HEK293 (cell line): ENCODE results near the gene PIP5K1B.

Experiments used
- CTCF ChIP-seq: fragments of 450-650 bp; formaldehyde crosslinking; IDR thresholded peaks from 2 replicates; pipeline ENCODE4 v1.5.1; 2016; ENCODE audit warnings: missing biosample characterization, missing genetic modification characterization
- HIC1 ChIP-seq: fragments of 450-650 bp; formaldehyde crosslinking; IDR thresholded peaks from 2 replicates; pipeline ENCODE4 v1.5.1; 2016; ENCODE audit warnings: missing biosample characterization, missing genetic modification characterization
- SP2 ChIP-seq: fragments of 450-650 bp; formaldehyde crosslinking; IDR thresholded peaks from 2 replicates; pipeline ENCODE4 v1.5.1; 2016; ENCODE audit warnings: missing biosample characterization, missing genetic modification characterization
- ZBTB11 ChIP-seq: fragments of 450-650 bp; formaldehyde crosslinking; conservative IDR thresholded peaks from 2 replicates; pipeline ENCODE4 v1.5.1; 2016; ENCODE audit warnings: low read depth, missing biosample characterization, missing genetic modification characterization
- ZNF580 ChIP-seq: fragments of 450-650 bp; formaldehyde crosslinking; IDR thresholded peaks from 2 replicates; pipeline ENCODE4 v1.5.1; 2016; ENCODE audit warnings: missing biosample characterization, missing genetic modification characterization
- ZNF660 ChIP-seq: fragments of 450-650 bp; IDR thresholded peaks from 2 replicates; pipeline ENCODE4 v1.5.1; 2018; ENCODE audit warnings: missing biosample characterization, mild to moderate bottlenecking, missing genetic modification characterization
- ZNF677 ChIP-seq: fragments of 450-650 bp; IDR thresholded peaks from 2 replicates; pipeline ENCODE4 v1.5.0; 2018; ENCODE audit warnings: missing biosample characterization, mild to moderate bottlenecking, missing genetic modification characterization, moderate library complexity
- TF ChIP-seq, protein P1 (sequence below): fragments of 450-650 bp; formaldehyde crosslinking; IDR thresholded peaks from 2 replicates; pipeline ENCODE4 v1.5.1; 2016; ENCODE audit warnings: missing biosample characterization, missing genetic modification characterization
- TF ChIP-seq, protein P2 (sequence below): sonication (generic); formaldehyde crosslinking; IDR thresholded peaks from 2 replicates; pipeline ENCODE4 v1.8.1; 2022; ENCODE audit warnings: mild to moderate bottlenecking, moderate library complexity, missing genetic modification reagents

GRCh38 chr9:68932458-68932857, 227.4 kb downstream of the PIP5K1B start:
- TF ChIP-seq, protein P1, sequence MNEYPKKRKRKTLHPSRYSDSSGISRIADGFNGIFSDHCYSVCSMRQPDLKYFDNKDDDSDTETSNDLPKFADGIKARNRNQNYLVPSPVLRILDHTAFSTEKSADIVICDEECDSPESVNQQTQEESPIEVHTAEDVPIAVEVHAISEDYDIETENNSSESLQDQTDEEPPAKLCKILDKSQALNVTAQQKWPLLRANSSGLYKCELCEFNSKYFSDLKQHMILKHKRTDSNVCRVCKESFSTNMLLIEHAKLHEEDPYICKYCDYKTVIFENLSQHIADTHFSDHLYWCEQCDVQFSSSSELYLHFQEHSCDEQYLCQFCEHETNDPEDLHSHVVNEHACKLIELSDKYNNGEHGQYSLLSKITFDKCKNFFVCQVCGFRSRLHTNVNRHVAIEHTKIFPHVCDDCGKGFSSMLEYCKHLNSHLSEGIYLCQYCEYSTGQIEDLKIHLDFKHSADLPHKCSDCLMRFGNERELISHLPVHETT, result no peak
- TF ChIP-seq CTCF (tag by site-specific recombination) (no peak), ZNF660 (tag by site-specific recombination) (no peak), ZNF580 (tag by site-specific recombination) (no peak), ZBTB11 (tag by site-specific recombination) (no peak), HIC1 (no peak), SP2 (tag by site-specific recombination) (no peak), ZNF677 (tag by site-specific recombination) (no peak)
- TF ChIP-seq, protein P2, sequence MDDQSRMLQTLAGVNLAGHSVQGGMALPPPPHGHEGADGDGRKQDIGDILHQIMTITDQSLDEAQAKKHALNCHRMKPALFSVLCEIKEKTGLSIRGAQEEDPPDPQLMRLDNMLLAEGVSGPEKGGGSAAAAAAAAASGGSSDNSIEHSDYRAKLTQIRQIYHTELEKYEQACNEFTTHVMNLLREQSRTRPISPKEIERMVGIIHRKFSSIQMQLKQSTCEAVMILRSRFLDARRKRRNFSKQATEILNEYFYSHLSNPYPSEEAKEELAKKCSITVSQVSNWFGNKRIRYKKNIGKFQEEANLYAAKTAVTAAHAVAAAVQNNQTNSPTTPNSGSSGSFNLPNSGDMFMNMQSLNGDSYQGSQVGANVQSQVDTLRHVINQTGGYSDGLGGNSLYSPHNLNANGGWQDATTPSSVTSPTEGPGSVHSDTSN (CRISPR knock-in tag), result no peak
